ENCODE measurements around the gene FAM89B. TPM values are rescaled to one million over a fixed set of nuclear protein-coding genes. Genes with fewer than 3 reads are reported as not detected.

FAM89B gene
- total RNA-seq, 1 donor from 2014 or later: 14.6 TPM

GRCh38 chr11:65529475-65530156 is 42.7 kb upstream of the FAM89B start:
- peaks cover 51 to 66% (median 55%) of the 10 kb centered on the region in 3 donors for H3K36me3 ChIP-seq (ENCODE audit: control insufficient read depth in 3 of 3, insufficient read depth in 3 of 3, low read length in 3 of 3)
- H3K4me3 ChIP-seq (ENCODE audit: low read length in 3 of 3): no peak overlapping the region

GRCh38 chr11:65530157-65530496 is 42.2 kb upstream of the FAM89B start:
- Histone ChIP-seq H3K36me3 (ENCODE audit: control insufficient read depth in 3 of 3, insufficient read depth in 3 of 3, low read length in 3 of 3) (peaks cover 55 to 71% (median 56%) of the 10 kb centered on the region in 3 donors), H3K9me3 (ENCODE audit: control insufficient read depth in 3 of 3, low read length in 3 of 3) (no peaks in the 10 kb centered on the region)

More at GRCh38 chr11:65529475-65530156, 42.7 kb upstream of the FAM89B start:
- Histone ChIP-seq H3K9me3 (ENCODE audit: control insufficient read depth in 3 of 3, low read length in 3 of 3) (no peaks in the 10 kb centered on the region), H3K27me3 (ENCODE audit: control insufficient read depth in 3 of 3, insufficient read depth in 3 of 3, low read length in 3 of 3) (no peaks in the 10 kb centered on the region), H3K4me1 (ENCODE audit: control insufficient read depth in 3 of 3, insufficient read depth in 3 of 3, low read length in 3 of 3) (peaks cover 13% of the 10 kb centered on the region in 3 donors), H3K9ac (ENCODE audit: low read depth in 1 of 3, low read length in 3 of 3) (no peak overlapping the region), H3K27ac (ENCODE audit: low read depth, low read length) (no peak overlapping the region)

GRCh38 chr11:65532388-65533064 is 39.8 kb upstream of the FAM89B start:
- H3K36me3 ChIP-seq (ENCODE audit: control insufficient read depth in 3 of 3, insufficient read depth in 3 of 3, low read length in 3 of 3): peaks cover 57 to 74% (median 65%) of the 10 kb centered on the region in 3 donors
- H3K27me3 ChIP-seq (ENCODE audit: control insufficient read depth in 3 of 3, insufficient read depth in 3 of 3, low read length in 3 of 3): no peaks in the 10 kb centered on the region
- H3K4me3 ChIP-seq (ENCODE audit: low read length in 3 of 3): no peak overlapping the region
- H3K4me1 ChIP-seq (ENCODE audit: control insufficient read depth in 3 of 3, insufficient read depth in 3 of 3, low read length in 3 of 3): no peaks in the 10 kb centered on the region
- H3K27ac ChIP-seq (ENCODE audit: low read depth, low read length): no peak overlapping the region
- no peak overlapping the region for H3K9ac ChIP-seq (ENCODE audit: low read depth in 1 of 3, low read length in 3 of 3)
- H3K9me3 ChIP-seq (ENCODE audit: control insufficient read depth in 3 of 3, low read length in 3 of 3): no peaks in the 10 kb centered on the region

More at GRCh38 chr11:65530157-65530496, 42.2 kb upstream of the FAM89B start:
- H3K9ac ChIP-seq (ENCODE audit: low read depth in 1 of 3, low read length in 3 of 3): peak overlapping the region in 1 of 3 donors; percentile 20
- H3K4me1 ChIP-seq (ENCODE audit: control insufficient read depth in 3 of 3, insufficient read depth in 3 of 3, low read length in 3 of 3): peaks cover 13% of the 10 kb centered on the region in 3 donors
- H3K27me3 ChIP-seq (ENCODE audit: control insufficient read depth in 3 of 3, insufficient read depth in 3 of 3, low read length in 3 of 3): no peaks in the 10 kb centered on the region
- H3K27ac ChIP-seq (ENCODE audit: low read depth, low read length): no peak overlapping the region
- no peak overlapping the region for H3K4me3 ChIP-seq (ENCODE audit: low read length in 3 of 3)

- H3K36me3 ChIP-seq (ENCODE audit: control insufficient read depth in 3 of 3, insufficient read depth in 3 of 3, low read length in 3 of 3): peaks cover 52 to 62% (median 54%) of the 10 kb centered on the region in 3 donors
- no peaks in the 10 kb centered on the region for H3K27me3 ChIP-seq (ENCODE audit: control insufficient read depth in 3 of 3, insufficient read depth in 3 of 3, low read length in 3 of 3)
- no peak overlapping the region for H3K27ac ChIP-seq (ENCODE audit: low read depth, low read length)
- H3K4me1 ChIP-seq (ENCODE audit: control insufficient read depth in 3 of 3, insufficient read depth in 3 of 3, low read length in 3 of 3): peaks cover 0 to 6% (median 3%) of the 10 kb centered on the region in 3 donors
- H3K9me3 ChIP-seq (ENCODE audit: control insufficient read depth in 3 of 3, low read length in 3 of 3): no peaks in the 10 kb centered on the region
- H3K9ac ChIP-seq (ENCODE audit: low read depth in 1 of 3, low read length in 3 of 3): no peak overlapping the region
- no peak overlapping the region for H3K4me3 ChIP-seq (ENCODE audit: low read length in 3 of 3)
Observed at GRCh38 chr11:65535102-65535501, 37.2 kb upstream of the FAM89B start.

GRCh38 chr11:65536412-65537295 is 35.7 kb upstream of the FAM89B start:
- Histone ChIP-seq H3K4me3 (ENCODE audit: low read length in 3 of 3) (no peak overlapping the region), H3K9me3 (ENCODE audit: control insufficient read depth in 3 of 3, low read length in 3 of 3) (no peaks in the 10 kb centered on the region), H3K4me1 (ENCODE audit: control insufficient read depth in 3 of 3, insufficient read depth in 3 of 3, low read length in 3 of 3) (peaks cover 8 to 22% (median 16%) of the 10 kb centered on the region in 3 donors), H3K36me3 (ENCODE audit: control insufficient read depth in 3 of 3, insufficient read depth in 3 of 3, low read length in 3 of 3) (peaks cover 37 to 47% (median 39%) of the 10 kb centered on the region in 3 donors), H3K9ac (ENCODE audit: low read depth in 1 of 3, low read length in 3 of 3) (no peak overlapping the region), H3K27ac (ENCODE audit: low read depth, low read length) (no peak overlapping the region), H3K27me3 (ENCODE audit: control insufficient read depth in 3 of 3, insufficient read depth in 3 of 3, low read length in 3 of 3) (no peaks in the 10 kb centered on the region)

- H3K4me1 ChIP-seq (ENCODE audit: control insufficient read depth in 3 of 3, insufficient read depth in 3 of 3, low read length in 3 of 3): peaks cover 11 to 25% (median 20%) of the 10 kb centered on the region in 3 donors
- no peaks in the 10 kb centered on the region for H3K9me3 ChIP-seq (ENCODE audit: control insufficient read depth in 3 of 3, low read length in 3 of 3)
- H3K9ac ChIP-seq (ENCODE audit: low read depth in 1 of 3, low read length in 3 of 3): no peak overlapping the region
- H3K36me3 ChIP-seq (ENCODE audit: control insufficient read depth in 3 of 3, insufficient read depth in 3 of 3, low read length in 3 of 3): peaks cover 34 to 42% (median 39%) of the 10 kb centered on the region in 3 donors
- no peak overlapping the region for H3K4me3 ChIP-seq (ENCODE audit: low read length in 3 of 3)
- no peaks in the 10 kb centered on the region for H3K27me3 ChIP-seq (ENCODE audit: control insufficient read depth in 3 of 3, insufficient read depth in 3 of 3, low read length in 3 of 3)
- no peak overlapping the region for H3K27ac ChIP-seq (ENCODE audit: low read depth, low read length)
Observed at GRCh38 chr11:65537296-65537597, 35.1 kb upstream of the FAM89B start.

GRCh38 chr11:65537620-65538231 is 34.6 kb upstream of the FAM89B start:
- Histone ChIP-seq H3K27ac (ENCODE audit: low read depth, low read length) (no peak overlapping the region), H3K4me3 (ENCODE audit: low read length in 3 of 3) (no peak overlapping the region), H3K27me3 (ENCODE audit: control insufficient read depth in 3 of 3, insufficient read depth in 3 of 3, low read length in 3 of 3) (no peaks in the 10 kb centered on the region), H3K9ac (ENCODE audit: low read depth in 1 of 3, low read length in 3 of 3) (no peak overlapping the region), H3K4me1 (ENCODE audit: control insufficient read depth in 3 of 3, insufficient read depth in 3 of 3, low read length in 3 of 3) (peaks cover 11 to 25% (median 20%) of the 10 kb centered on the region in 3 donors), H3K36me3 (ENCODE audit: control insufficient read depth in 3 of 3, insufficient read depth in 3 of 3, low read length in 3 of 3) (peaks cover 32 to 40% (median 37%) of the 10 kb centered on the region in 3 donors), H3K9me3 (ENCODE audit: control insufficient read depth in 3 of 3, low read length in 3 of 3) (no peaks in the 10 kb centered on the region)

GRCh38 chr11:65538232-65538914 is 34.0 kb upstream of the FAM89B start:
- Histone ChIP-seq H3K9ac (ENCODE audit: low read depth in 1 of 3, low read length in 3 of 3) (no peak overlapping the region), H3K4me3 (ENCODE audit: low read length in 3 of 3) (no peak overlapping the region), H3K9me3 (ENCODE audit: control insufficient read depth in 3 of 3, low read length in 3 of 3) (no peaks in the 10 kb centered on the region), H3K27me3 (ENCODE audit: control insufficient read depth in 3 of 3, insufficient read depth in 3 of 3, low read length in 3 of 3) (no peaks in the 10 kb centered on the region), H3K36me3 (ENCODE audit: control insufficient read depth in 3 of 3, insufficient read depth in 3 of 3, low read length in 3 of 3) (peaks cover 31 to 38% (median 37%) of the 10 kb centered on the region in 3 donors), H3K27ac (ENCODE audit: low read depth, low read length) (no peak overlapping the region), H3K4me1 (ENCODE audit: control insufficient read depth in 3 of 3, insufficient read depth in 3 of 3, low read length in 3 of 3) (peaks cover 11 to 25% (median 20%) of the 10 kb centered on the region in 3 donors)
